ENCODE measurements around the gene DGKI.

The DGKI gene

DNA sequence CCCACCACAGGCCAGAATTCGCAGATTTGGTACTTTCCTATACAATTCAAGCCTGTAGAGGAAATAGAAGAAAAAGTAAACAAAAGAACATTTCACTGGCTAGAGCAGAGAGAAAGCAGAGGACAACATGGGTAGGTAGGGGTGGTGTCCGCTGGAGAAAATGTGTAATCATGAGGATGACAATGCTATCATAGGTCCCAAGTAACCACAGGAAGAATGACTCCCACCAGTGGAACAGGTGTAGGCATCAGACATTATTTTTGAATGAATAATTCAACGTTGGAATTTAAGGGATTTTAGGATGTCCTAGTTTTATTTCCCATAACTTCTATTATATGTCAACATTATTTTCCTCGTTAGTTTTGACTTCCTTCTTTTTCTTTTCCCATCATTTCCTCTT lies 248.9 kb downstream of the DGKI start:
- no peak for DNase-seq (ENCODE audit: low read depth, low spot score)

DNA sequence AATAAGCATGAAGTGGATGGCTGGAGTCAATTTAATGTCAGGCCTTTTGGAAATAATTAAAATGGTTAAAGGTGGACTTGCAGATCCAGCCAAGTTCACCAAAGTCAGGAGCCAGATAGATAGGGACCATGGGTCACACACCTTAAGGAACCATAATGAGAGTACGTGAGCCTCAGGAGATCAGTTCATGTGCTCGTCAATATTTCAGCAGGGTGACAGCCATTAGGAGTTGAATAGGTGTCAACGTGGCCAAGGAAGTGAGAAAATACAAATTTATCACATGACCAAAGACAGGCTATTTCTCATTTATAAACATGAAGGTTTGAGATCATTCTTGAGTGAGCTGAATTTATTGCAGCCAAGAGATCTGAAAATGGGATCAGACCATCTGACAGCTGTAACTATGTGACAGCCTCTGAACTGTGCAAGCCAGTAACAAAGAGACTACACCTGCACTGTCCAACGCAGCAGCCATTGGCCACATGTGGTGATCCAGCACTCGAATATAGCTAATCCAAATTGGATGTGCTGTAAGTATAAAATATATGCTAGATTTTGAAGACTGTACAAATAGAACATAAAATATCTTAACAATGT lies 253.6 kb downstream of the DGKI start:
- no peak for DNase-seq (ENCODE audit: low read depth, low spot score)

- no peak for DNase-seq (ENCODE audit: low read depth, low spot score)
Observed at GRCh38 chr7:137592232-137592896, 254.4 kb downstream of the DGKI start.

DNA sequence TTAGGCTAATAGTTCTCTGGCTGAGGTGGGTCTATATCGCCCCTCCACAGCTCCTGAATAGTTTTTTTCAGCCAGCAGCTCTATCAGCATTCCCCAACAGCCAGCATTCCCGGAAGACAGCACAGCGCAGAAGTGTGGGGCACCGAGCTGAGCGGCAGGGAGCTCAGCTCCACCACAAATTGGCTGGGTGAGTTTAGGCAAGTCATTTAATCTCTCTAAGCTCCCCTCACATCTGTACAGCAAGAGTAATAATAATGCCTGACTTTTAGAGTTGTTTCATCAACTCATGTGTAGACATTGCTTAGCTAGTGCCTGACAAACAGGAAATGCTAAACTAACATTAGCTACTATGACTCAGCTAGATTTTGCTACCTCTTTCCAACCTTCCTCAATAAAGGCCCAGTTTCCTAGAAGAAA lies 255.3 kb downstream of the DGKI start:
- DNase-seq (ENCODE audit: low read depth, low spot score): no peak

GRCh38 chr7:137590756-137591305 lies 255.9 kb downstream of the DGKI start:
- no peak for DNase-seq (ENCODE audit: low read depth, low spot score)

DNA sequence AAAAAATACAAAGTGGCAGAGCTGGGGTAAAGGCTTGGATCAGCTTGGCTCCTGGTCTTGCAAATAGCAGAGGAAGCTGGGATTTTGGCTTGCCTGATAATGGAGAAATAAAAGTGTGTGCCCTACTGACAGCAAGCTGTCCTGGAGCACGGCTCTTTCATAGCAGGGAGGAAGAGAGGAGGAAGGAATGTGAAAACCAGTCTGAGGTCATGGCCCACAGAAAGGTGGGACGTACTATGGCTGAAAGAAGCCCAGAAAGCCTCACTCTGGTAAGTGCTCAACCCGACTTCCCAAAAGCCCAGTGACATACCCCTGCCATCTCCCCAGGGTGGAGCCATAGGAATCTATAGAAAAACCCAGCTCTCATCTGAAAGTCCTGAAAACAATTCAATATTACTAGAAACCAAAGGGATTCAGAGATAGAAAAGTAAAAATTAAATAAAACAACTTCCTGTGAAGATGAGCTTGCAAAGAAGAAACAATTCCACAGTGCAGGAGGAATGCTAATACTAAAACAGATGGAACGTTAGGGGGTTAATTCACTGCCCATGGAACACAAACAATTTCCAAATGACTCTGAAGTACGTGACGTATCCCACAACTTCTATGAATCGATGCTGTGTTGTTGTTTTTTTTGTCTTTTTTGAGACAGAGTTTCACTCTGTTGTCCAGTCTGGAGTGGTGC lies 256.6 kb downstream of the DGKI start:
- no peak for DNase-seq (ENCODE audit: low read depth, low spot score)

DNA sequence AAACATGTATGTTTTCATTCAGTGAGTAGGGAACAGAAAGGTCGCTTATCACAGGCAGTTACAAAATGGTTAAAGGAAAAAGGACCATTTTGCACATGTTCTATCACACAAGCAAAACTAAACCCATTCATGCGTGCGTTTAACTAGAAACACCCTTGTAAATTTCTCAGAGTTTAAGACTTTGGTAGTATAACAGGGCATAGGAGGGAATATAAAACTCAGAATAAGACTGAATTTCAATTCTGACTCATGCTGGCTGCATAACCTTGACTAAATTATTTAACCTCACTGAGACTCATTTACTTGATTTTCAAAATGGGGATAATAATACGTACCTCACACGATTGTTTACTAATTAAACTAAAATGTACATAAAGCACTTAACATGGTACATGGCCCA lies 259.4 kb downstream of the DGKI start:
- DNase-seq (ENCODE audit: low read depth, low spot score): no peak

DNA sequence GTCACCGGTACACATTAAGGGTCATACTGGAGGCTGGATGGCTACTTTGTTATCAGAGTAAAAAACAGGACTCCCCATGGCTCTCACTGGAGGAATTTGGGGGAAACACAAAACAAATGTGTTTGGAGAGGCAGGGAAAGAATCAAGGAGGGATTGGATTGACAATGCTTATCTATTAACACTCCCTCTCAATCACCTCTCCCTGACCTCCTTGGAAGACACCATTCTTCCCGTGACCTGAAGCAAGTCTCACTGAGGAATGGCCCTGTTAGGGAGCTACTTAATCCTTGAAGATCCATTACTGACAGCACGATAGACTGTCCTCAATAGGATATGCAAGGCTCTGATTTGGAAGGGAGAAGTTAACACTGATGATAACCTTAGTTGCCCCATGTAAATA lies 261.2 kb downstream of the DGKI start:
- DNase-seq (ENCODE audit: low read depth, low spot score): no peak

GRCh38 chr7:137583172-137583571 lies 263.6 kb downstream of the DGKI start:
- no peak for DNase-seq (ENCODE audit: low read depth, low spot score)

DNA sequence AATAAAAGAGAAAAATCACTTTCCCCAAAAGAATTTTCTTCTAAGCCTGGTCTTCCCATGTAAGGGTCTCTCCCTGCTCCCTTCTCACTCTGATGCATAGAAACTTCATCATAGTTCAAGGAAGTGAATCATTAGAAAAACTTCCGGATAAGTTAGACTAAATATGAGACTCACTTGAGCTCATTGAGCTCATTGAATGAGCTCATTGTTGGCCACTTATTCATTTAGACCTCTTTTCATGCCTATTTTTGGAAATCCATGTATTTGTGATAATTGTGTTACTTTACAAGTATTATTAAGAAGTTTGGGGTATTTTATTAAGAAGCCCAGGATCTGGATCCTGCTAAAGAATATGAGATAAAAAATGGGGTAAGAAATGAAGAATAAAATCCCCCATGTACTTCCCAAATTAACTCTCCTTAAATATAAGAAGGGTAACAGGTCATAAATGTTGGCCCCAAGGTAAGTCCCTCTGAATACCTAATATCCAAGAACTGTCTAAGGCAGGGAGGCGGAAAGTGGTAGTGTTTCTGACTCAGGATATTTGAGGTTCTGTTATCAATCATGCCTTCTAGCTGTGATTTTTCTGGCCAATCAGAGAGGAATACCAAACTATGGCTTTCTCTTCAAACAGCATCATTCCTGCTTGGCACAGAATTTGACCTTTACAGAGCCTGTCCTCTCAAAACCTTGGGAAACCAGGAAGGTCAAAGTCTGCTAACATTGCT lies 266.7 kb downstream of the DGKI start:
- DNase-seq (ENCODE audit: low read depth, low spot score): no peak

DNA sequence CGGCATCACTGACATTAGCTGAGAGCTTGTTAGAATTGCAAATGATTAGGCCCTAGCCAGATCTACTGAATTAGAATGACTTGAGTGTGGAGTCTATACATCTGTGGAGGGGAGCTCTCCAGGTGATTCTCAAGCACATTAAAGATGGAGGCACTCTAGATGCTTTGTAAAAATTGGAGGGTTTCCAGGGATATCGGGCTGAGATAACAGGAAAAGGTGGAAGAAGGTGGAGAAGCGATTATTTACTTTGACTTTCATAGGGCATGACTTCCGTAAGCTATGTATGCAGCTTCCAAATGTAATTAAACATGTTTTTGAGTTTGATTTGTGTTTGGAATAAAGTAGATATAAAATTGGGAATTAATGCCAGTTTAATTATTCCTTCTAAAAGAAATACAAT lies 268.2 kb downstream of the DGKI start:
- no peak for DNase-seq (ENCODE audit: low read depth, low spot score)

- no peak for DNase-seq (ENCODE audit: low read depth, low spot score)
Observed at GRCh38 chr7:137577184-137577583, 269.6 kb downstream of the DGKI start.

GRCh38 chr7:137576481-137576880 lies 270.3 kb downstream of the DGKI start:
- DNase-seq (ENCODE audit: low read depth, low spot score): no peak

DNA sequence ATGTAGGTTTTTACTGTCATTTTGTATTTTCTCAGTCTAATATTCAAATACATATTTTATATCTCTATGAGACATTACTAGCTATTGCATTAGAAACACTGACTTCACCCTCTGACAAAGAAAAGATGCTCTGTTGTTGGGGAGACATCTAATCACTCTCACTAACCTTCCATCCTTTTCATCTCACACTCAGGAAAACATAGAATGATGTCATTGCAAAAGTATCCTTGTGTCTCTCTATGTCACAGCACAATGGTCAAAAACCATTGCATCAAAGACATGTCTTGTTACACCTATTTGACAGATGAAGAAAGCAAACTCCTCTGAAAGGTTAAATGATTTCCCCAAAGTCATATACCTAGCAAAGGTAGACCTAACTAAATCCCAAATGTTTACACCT lies 272.0 kb downstream of the DGKI start:
- DNase-seq (ENCODE audit: low read depth, low spot score): no peak

DNA sequence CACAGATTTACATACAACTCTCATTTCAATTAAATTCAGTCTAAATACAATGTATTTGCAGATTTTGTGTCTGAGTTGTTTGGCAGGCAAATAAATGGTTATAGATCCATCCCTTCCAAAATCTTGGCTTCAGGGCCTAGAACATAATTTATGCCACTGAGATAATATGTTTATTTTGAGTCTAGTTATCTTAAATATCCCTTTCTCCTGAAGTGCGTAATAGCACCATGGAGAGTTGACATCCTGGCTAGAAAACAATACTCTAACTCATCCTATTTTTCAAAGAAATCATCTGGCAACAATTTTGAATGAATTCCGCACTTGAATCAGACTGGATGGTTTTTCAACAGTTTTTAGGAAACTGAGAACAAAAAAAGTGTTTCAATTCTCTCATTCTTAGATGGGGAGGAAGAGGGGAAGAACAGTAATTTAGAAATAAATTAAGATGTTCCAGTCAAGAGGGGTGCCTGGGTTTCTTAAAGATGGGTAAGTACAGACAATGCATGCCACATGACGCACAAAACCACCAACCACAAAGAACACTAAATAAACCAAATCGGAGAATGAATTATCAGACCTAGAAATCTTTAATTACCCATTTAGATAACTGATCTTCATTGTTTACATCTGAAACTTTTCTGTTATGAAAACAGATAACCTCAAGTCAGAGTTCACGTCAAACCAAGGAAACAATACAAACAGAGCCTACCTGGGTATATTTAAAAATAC lies 274.6 kb downstream of the DGKI start:
- no peak for DNase-seq (ENCODE audit: low read depth, low spot score)

DNA sequence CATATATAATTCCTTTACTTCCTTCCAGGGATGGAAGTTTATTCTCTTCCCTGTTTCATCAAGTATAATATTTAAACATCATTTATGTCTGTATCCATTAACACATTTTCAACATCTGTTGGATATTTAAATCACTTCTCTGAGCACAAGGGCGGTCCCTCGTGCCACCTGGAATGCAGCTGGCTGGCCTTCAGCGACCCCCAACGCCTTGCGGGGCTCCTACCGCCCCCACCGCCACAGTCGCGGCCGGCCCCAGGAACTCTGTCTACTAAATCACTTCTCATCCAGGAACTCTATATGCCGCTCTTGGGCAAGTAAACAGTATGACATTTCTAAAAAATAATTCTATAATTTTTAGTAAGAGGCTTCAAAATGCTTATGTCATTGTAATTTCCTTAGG lies 282.1 kb downstream of the DGKI start:
- DNase-seq (ENCODE audit: low read depth, low spot score): no peak

- DNase-seq (ENCODE audit: low read depth, low spot score): no peak
Observed at GRCh38 chr7:137563981-137564380, 282.8 kb downstream of the DGKI start.

GRCh38 chr7:137547485-137547884 lies 299.3 kb downstream of the DGKI start:
- DNase-seq (ENCODE audit: low read depth, low spot score): no peak

DNA sequence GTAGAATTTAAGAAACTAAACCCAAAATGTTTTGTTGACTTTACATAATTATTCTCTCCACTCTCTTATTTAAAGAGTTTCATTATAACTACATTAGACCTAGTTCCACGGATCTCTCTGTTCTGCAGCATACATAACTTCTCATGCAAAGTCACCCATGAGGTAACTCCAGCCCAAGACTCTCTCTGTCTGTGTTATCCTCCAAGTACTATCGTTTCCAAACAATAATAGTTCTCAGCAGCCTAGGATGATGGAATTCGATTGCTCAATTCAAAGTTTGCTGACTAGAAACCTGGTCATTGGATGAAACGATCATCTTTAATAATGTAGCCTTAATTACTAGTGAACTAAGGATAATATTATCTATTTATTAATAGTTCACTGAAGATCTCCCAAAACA lies 300.1 kb downstream of the DGKI start:
- DNase-seq (ENCODE audit: low read depth, low spot score): no peak

- no peak for DNase-seq (ENCODE audit: low read depth, low spot score)
Observed at GRCh38 chr7:137546009-137546408, 300.8 kb downstream of the DGKI start.

DNA sequence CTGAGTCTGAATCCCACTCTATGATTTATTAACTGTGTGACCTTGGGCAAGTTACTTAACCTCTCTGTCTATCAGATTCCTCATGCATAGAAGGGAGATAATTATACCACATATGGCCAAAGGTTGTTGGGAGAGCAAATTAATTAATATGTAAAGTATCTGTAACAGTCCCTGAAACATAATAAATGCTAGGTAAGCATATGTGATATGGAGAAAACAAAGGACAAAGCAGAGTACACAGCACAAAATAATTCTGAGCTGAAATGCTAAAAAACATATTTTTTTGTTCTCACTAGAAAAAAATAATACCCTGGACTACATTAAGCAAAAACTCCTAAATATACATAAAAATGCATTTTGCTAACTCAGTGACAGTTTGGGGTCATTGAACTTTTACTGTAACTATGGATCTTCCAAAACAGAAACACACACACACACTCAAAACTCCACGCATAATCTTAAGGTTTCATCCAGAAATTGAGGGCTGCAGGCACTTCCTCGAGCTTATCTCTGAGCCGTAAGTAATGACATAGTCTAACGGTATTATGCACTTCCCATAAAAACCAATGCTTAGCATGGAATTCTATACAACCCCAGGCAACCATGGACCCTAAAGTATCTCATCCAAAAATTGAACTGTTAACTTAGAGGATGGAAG lies 301.6 kb downstream of the DGKI start:
- DNase-seq (ENCODE audit: low read depth, low spot score): no peak
